OCI-LY1 (cell line): Measurements from ENCODE around the gene TMEM9B.

Source experiments
- H2AFZ ChIP-seq: fragments of 200-600 bp; sonication (generic), shearing (Covaris generic); 2 replicates; pipeline ENCODE4 v1.6.0; 2014; ENCODE audit warnings: antibody characterized with exemption, mild to moderate bottlenecking, low read length
- H3F3A ChIP-seq: fragments of 200-600 bp; sonication (generic), shearing (Covaris generic); 2 replicates; pipeline ENCODE4 v1.6.0; 2014; ENCODE audit warnings: mild to moderate bottlenecking, antibody characterized with exemption, low read length, moderate library complexity; ENCODE audit not compliant: insufficient read depth
- H3K27ac ChIP-seq: fragments of 200-600 bp; sonication (generic); 2 replicates; pipeline ENCODE4 v1.5.1; 2014; ENCODE audit warnings: low read length, mixed run types, mild to moderate bottlenecking, low read depth; ENCODE audit not compliant: poor library complexity, severe bottlenecking
- H3K27me3 ChIP-seq: fragments of 200-600 bp; sonication (generic); 2 replicates; pipeline ENCODE4 v1.6.0; 2014; ENCODE audit warnings: antibody characterized with exemption, mild to moderate bottlenecking, low read length, moderate library complexity; ENCODE audit not compliant: insufficient read depth
- H3K36me3 ChIP-seq: fragments of 200-600 bp; sonication (generic); 2 replicates; pipeline ENCODE4 v1.6.1; 2014; ENCODE audit warnings: mild to moderate bottlenecking, antibody characterized with exemption, low read length, moderate library complexity, mixed read lengths; ENCODE audit not compliant: insufficient read depth
- H3K4me1 ChIP-seq: fragments of 200-600 bp; sonication (generic); 2 replicates; pipeline ENCODE4 v1.5.1; 2014; ENCODE audit warnings: mild to moderate bottlenecking, low read length, moderate library complexity; ENCODE audit not compliant: insufficient read depth, severe bottlenecking
- H3K4me2 ChIP-seq: fragments of 200-600 bp; sonication (generic), shearing (Covaris generic); 2 replicates; pipeline ENCODE4 v1.6.1; 2014; ENCODE audit warnings: low read length
- H3K4me3 ChIP-seq: fragments of 200-600 bp; sonication (generic); 2 replicates; pipeline ENCODE4 v1.5.1; 2014; ENCODE audit warnings: low read length, low read depth, mild to moderate bottlenecking, mixed read lengths; ENCODE audit not compliant: poor library complexity, severe bottlenecking
- H3K79me2 ChIP-seq: fragments of 200-600 bp; shearing (Covaris generic); 2 replicates; pipeline ENCODE4 v1.6.1; 2016; ENCODE audit warnings: mixed run types, low read length, mixed read lengths; ENCODE audit not compliant: insufficient read depth
- H3K9ac ChIP-seq: fragments of 200-600 bp; sonication (generic), shearing (Covaris generic); 2 replicates; pipeline ENCODE4 v1.6.1; 2014; ENCODE audit warnings: mild to moderate bottlenecking, low read length, mixed read lengths
- H3K9me2 ChIP-seq: fragments of 200-600 bp; sonication (generic), shearing (Covaris generic); 2 replicates; pipeline ENCODE4 v1.6.1; 2014; ENCODE audit warnings: low read depth, mild to moderate bottlenecking, low read length, mixed read lengths
- H3K9me3 ChIP-seq: fragments of 200-600 bp; shearing (Covaris generic); 2 replicates; pipeline ENCODE4 v1.6.1; 2014; ENCODE audit warnings: low read length, mixed read lengths
- H4K20me1 ChIP-seq: fragments of 200-600 bp; sonication (generic), shearing (Covaris generic); 2 replicates; pipeline ENCODE4 v1.6.0; 2016; ENCODE audit warnings: mild to moderate bottlenecking, low read length; ENCODE audit not compliant: insufficient read depth
- EZH2 ChIP-seq: fragments of 200-600 bp; sonication (generic), shearing (Covaris generic); IDR thresholded peaks from 2 replicates; pipeline ENCODE4 v1.8.0; 2017; ENCODE audit warnings: borderline replicate concordance, mixed run types, mild to moderate bottlenecking, antibody characterized with exemption, low read length, moderate library complexity, mixed read lengths
- TF ChIP-seq, protein P1 (sequence below): fragments of 200-600 bp; sonication (generic), shearing (Covaris generic); IDR thresholded peaks from 2 replicates; pipeline ENCODE4 v1.5.1; 2017; ENCODE audit warnings: mild to moderate bottlenecking, antibody characterized with exemption, low read length, moderate library complexity, mixed read lengths

The TMEM9B gene

DNA sequence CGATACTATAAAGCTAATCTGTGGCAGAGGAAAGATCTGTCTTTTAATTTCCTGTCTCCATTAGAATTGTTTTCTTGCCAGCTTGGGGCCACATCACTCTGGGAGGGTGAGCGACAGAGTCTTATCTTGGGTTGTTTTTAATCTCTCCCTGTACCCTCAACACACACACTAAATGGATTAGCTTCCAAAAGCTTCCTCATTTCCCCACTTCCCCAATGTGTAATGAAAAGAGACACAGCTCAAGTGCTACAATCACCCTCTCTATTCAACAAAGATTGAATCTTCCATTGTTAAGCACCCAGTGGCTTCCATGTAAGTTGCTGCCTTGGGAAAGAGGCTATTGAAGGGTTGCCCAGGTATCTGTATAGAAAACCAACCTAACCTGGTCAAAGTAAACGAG is 15.4 kb downstream of the TMEM9B start:
- Histone ChIP-seq H3K27me3 (no peaks in the 10 kb centered on the region), H3K79me2 (no peaks in the 10 kb centered on the region), H3K4me1 (no peaks in the 10 kb centered on the region), H3F3A (no peaks in the 10 kb centered on the region), H3K4me3 (no peak overlapping the region), H3K9me3 (no peaks in the 10 kb centered on the region), H3K9me2 (no peaks in the 10 kb centered on the region), H4K20me1 (no peaks in the 10 kb centered on the region), H3K9ac (no peak overlapping the region), H3K4me2 (no peak overlapping the region), H3K27ac (no peak overlapping the region), H2AFZ (no peak overlapping the region), H3K36me3 (peaks cover 51% of the 10 kb centered on the region)
- TF ChIP-seq, protein P1, sequence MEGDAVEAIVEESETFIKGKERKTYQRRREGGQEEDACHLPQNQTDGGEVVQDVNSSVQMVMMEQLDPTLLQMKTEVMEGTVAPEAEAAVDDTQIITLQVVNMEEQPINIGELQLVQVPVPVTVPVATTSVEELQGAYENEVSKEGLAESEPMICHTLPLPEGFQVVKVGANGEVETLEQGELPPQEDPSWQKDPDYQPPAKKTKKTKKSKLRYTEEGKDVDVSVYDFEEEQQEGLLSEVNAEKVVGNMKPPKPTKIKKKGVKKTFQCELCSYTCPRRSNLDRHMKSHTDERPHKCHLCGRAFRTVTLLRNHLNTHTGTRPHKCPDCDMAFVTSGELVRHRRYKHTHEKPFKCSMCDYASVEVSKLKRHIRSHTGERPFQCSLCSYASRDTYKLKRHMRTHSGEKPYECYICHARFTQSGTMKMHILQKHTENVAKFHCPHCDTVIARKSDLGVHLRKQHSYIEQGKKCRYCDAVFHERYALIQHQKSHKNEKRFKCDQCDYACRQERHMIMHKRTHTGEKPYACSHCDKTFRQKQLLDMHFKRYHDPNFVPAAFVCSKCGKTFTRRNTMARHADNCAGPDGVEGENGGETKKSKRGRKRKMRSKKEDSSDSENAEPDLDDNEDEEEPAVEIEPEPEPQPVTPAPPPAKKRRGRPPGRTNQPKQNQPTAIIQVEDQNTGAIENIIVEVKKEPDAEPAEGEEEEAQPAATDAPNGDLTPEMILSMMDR: no peak

DNA sequence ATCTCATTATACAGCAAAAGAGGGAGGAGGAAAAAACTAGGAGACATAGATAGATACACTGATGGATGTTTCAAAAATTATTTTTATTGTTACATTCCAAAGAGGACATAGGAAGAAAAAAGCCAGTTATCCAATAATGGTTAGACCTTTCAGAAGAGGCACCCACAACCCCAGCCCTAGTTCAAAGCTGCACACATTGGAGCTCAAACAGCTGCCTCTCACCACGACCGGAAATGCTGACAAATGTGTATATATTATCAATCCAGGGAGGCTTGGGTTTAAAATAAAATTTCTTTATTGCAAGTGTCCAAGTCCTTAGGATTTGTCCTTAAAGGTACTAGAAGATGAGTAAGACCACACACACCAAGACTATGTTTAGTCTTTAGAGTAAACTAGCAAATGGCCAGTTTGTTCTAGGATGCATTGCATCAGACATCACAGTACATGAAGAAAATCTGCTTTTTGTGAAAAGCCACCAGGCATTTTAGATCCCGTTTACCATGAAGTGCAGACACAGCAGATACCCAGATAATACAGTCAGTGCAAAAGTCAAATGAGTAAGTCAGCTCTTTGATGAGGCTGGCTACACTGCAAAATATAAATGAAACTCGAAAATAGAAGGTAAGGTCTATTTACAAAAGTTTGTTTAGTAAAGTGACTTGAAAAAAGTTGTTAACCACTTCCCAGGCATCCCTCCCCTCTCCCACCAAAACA is 16.9 kb downstream of the TMEM9B start:
- Histone ChIP-seq H2AFZ (no peak overlapping the region), H3F3A (no peaks in the 10 kb centered on the region), H3K4me1 (no peaks in the 10 kb centered on the region), H3K36me3 (peaks cover 36% of the 10 kb centered on the region), H3K27me3 (no peaks in the 10 kb centered on the region), H3K9ac (no peak overlapping the region), H3K27ac (no peak overlapping the region), H4K20me1 (no peaks in the 10 kb centered on the region), H3K4me2 (no peak overlapping the region), H3K79me2 (no peaks in the 10 kb centered on the region), H3K9me2 (no peaks in the 10 kb centered on the region), H3K9me3 (no peaks in the 10 kb centered on the region), H3K4me3 (no peak overlapping the region)
- no peak for TF ChIP-seq EZH2
- TF ChIP-seq, protein P1: no peak

DNA sequence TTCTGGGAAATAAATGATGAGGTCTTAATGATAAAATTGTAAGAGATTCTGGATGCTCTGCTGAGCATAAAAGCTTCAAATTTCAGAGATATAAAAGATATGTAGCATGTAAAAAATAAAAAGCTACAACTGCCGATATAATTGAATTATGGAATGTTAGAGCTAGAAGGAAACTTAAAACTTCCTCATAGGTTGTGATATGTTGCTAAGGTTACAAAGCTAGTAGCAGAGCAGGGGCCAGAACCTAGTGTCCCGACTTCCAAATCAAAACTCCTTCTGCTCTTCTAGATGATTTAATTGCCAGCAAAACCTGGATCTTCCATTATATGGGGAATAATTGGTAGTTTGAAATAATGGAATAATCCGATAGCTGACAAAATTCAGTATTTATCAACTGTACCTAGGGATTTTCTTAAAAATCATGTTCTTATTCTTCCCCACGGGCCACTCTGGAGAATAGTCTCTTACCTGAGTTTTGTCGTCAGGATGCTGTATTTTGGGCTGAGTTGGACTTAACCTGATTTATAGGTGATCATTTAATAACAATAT is 21.6 kb downstream of the TMEM9B start, which contains the start of gene ASCL3:
Gene ASCL3, minus strand, starts transcription at position 499 of the 549 bp plus-strand sequence. CDS start 4,855 bp downstream, outside the sequence.
- Histone ChIP-seq H3K9me2 (no peaks in the 10 kb centered on the region), H3K27ac (no peak within 1 kb of the TSS), H3K4me3 (no peak within 1 kb of the TSS), H3K4me1 (no peaks in the 10 kb centered on the region), H2AFZ (no peak within 1 kb of the TSS), H3K9ac (no peak within 1 kb of the TSS), H3K9me3 (no peaks in the 10 kb centered on the region), H3K27me3 (no peaks in the 10 kb centered on the region), H4K20me1 (no peaks in the 10 kb centered on the region), H3K79me2 (no peaks in the 10 kb centered on the region), H3K36me3 (peaks cover 6% of the 10 kb centered on the region; the same call in 1 of the 2 replicates), H3F3A (no peaks in the 10 kb centered on the region), H3K4me2 (no peak within 1 kb of the TSS)
- no peak for TF ChIP-seq EZH2
- TF ChIP-seq, protein P1: no peak
